ENCODE data around the gene B4GALNT1.

The B4GALNT1 gene

GRCh38 chr12:57585156-57585555 is 47.8 kb downstream of the B4GALNT1 start:
- DNase-seq (ENCODE audit: low spot score): no peak

- no peak for DNase-seq (ENCODE audit: low spot score)
Measured at GRCh38 chr12:57584690-57585089, 48.3 kb downstream of the B4GALNT1 start.

- no peak for DNase-seq (ENCODE audit: low spot score)
Measured at GRCh38 chr12:57584050-57584449, 49.0 kb downstream of the B4GALNT1 start.

- peak; percentile 85 for DNase-seq (ENCODE audit: low spot score)
Measured at GRCh38 chr12:57583008-57583831, 49.8 kb downstream of the B4GALNT1 start.

GRCh38 chr12:57582440-57582839 is 50.6 kb downstream of the B4GALNT1 start:
- no peak for DNase-seq (ENCODE audit: low spot score)

- DNase-seq (ENCODE audit: low spot score): no peak
Measured at GRCh38 chr12:57581802-57582201, 51.2 kb downstream of the B4GALNT1 start.

- no peak for DNase-seq (ENCODE audit: low spot score)
Measured at GRCh38 chr12:57580466-57580795, 52.6 kb downstream of the B4GALNT1 start.

GRCh38 chr12:57579677-57580465 is 53.1 kb downstream of the B4GALNT1 start:
- no peak for DNase-seq (ENCODE audit: low spot score)

GRCh38 chr12:57579011-57579410 is 54.0 kb downstream of the B4GALNT1 start:
- no peak for DNase-seq (ENCODE audit: low spot score)

GRCh38 chr12:57577981-57578758 is 54.8 kb downstream of the B4GALNT1 start:
- DNase-seq (ENCODE audit: low spot score): no peak

- no peak for DNase-seq (ENCODE audit: low spot score)
Measured at GRCh38 chr12:57576613-57577160, 56.3 kb downstream of the B4GALNT1 start.
